GM12872 (cell line): ENCODE results near the gene PLA2G15.

Source experiments
- CTCF ChIP-seq: IDR thresholded peaks from 3 replicates; pipeline ENCODE4 v1.5.1; 2011; ENCODE audit warnings: low read depth, mild to moderate bottlenecking, low read length, moderate library complexity; ENCODE audit not compliant: insufficient read depth

PLA2G15 gene

GRCh38 chr16:68257906-68258800 lies 13.0 kb downstream of the PLA2G15 start:
- no peak for TF ChIP-seq CTCF

GRCh38 chr16:68259007-68259825 lies 14.0 kb downstream of the PLA2G15 start:
- TF ChIP-seq CTCF = no peak

GRCh38 chr16:68263559-68264127 lies 18.5 kb downstream of the PLA2G15 start:
- peak; percentile 79; the same call in 1 of the 3 replicates for TF ChIP-seq CTCF

- no peak; the same call in 1 of the 3 replicates for TF ChIP-seq CTCF
Observed at GRCh38 chr16:68264128-68265077, 19.2 kb downstream of the PLA2G15 start, which contains the start of gene SLC7A6. SLC7A6 (plus strand) TSS chr16:68264526; CDS start chr16:68274727, 10,201 bp downstream.

GRCh38 chr16:68265078-68265920 lies 20.1 kb downstream of the PLA2G15 start:
- TF ChIP-seq CTCF = no peak
